HepG2 (cell line): Measurements from ENCODE around the gene FAM20A. TPM values are rescaled to one million over a fixed set of nuclear protein-coding genes. Genes with fewer than 3 reads are reported as not detected.

Experiments used
- ARHGAP35 ChIP-seq: sonication (generic); formaldehyde crosslinking; IDR thresholded peaks from 2 replicates; pipeline ENCODE4 v1.9.0; 2022; ENCODE audit warnings: mild to moderate bottlenecking, inconsistent platforms, moderate library complexity, missing genetic modification reagents, borderline replicate concordance
- ERF ChIP-seq: IDR thresholded peaks from 2 replicates; pipeline ENCODE4 v1.6.1; 2018; ENCODE audit warnings: missing biosample characterization, missing genetic modification reagents
- FOXP1 ChIP-seq, 2 experiments: fragments of 450-650 bp in 1 of 2; IDR thresholded peaks; 2 replicates each; pipeline ENCODE4 v1.6.1; 2017 to 2018; ENCODE audit warnings: antibody characterized with exemption in 1 of 2
- SMC3 ChIP-seq: IDR thresholded peaks from 2 replicates; pipeline ENCODE4 v1.6.1; 2011; ENCODE audit warnings: low read length, improper control_type of control experiment
- TEAD2 ChIP-seq: sonication (generic); formaldehyde crosslinking; IDR thresholded peaks from 2 replicates; pipeline ENCODE4 v1.9.0; 2021; ENCODE audit warnings: missing genetic modification reagents
- TGIF2 ChIP-seq: IDR thresholded peaks from 2 replicates; pipeline ENCODE4 v1.6.1; 2016; ENCODE audit warnings: control low read depth, missing compliant biosample characterization
- ZNF460 ChIP-seq: sonication (generic); formaldehyde crosslinking; IDR thresholded peaks from 2 replicates; pipeline ENCODE4 v1.5.1; 2020; ENCODE audit warnings: missing genetic modification reagents, mild to moderate bottlenecking, borderline replicate concordance
- ZNF644 ChIP-seq: IDR thresholded peaks from 2 replicates; pipeline ENCODE4 v1.6.1; 2016; ENCODE audit warnings: low read depth
- polyA plus RNA-seq, 8 experiments: library from polyadenylated mRNA; depleted of rRNA in 3 of 8; stranded (reverse) in 7 of 8; unstranded in 1 of 8; fragments of >200 nt; fragmentation: Illumina TruSeq in 4 of 8; extraction: Trizol in 4 of 8; gene quantifications; 2 replicates each; pipeline versions ENCODE4 v1.2.1 to v1.2.3, GENCODE V29; 2011 to 2016; ENCODE audit warnings: low read depth in 4 of 8, missing spikeins in 1 of 8, mixed read lengths in 1 of 8; ENCODE audit not compliant: insufficient read depth in 1 of 8
- total RNA-seq, 5 experiments: library from RNA; depleted of rRNA; stranded (reverse); fragments of >200 nt; fragmentation: Illumina TruSeq; extraction: Trizol; gene quantifications; 2 replicates each; pipeline ENCODE4 v1.2.3, GENCODE V29; 2016; ENCODE audit warnings: low read depth in 1 of 5
- TF ChIP-seq, protein P1 (sequence below): sonication (generic); formaldehyde crosslinking; IDR thresholded peaks from 2 replicates; pipeline ENCODE4 v1.4.0; 2020; ENCODE audit warnings: mild to moderate bottlenecking, missing genetic modification reagents
- TF ChIP-seq, protein P2 (sequence below): sonication (generic); formaldehyde crosslinking; IDR thresholded peaks from 2 replicates; pipeline ENCODE4 v1.4.0; 2020; ENCODE audit warnings: missing genetic modification reagents
- TF ChIP-seq, protein P3 (sequence below): sonication (generic); formaldehyde crosslinking; conservative IDR thresholded peaks from 2 replicates; pipeline ENCODE4 v1.4.0; 2020; ENCODE audit warnings: mild to moderate bottlenecking, missing genetic modification reagents, moderate library complexity
- TF ChIP-seq, protein P4 (sequence below): sonication (generic); formaldehyde crosslinking; IDR thresholded peaks from 2 replicates; pipeline ENCODE4 v1.4.0; 2020; ENCODE audit warnings: missing genetic modification reagents; ENCODE audit errors: not compliant biosample characterization
- TF ChIP-seq, protein P5 (sequence below): sonication (generic); formaldehyde crosslinking; IDR thresholded peaks from 2 replicates; pipeline ENCODE4 v1.9.0; 2021; ENCODE audit warnings: missing genetic modification reagents, borderline replicate concordance
- TF ChIP-seq, protein P6 (sequence below): IDR thresholded peaks from 2 replicates; pipeline ENCODE4 v1.6.1; 2016
- TF ChIP-seq, protein P7 (sequence below): sonication (generic); formaldehyde crosslinking; IDR thresholded peaks from 2 replicates; pipeline ENCODE4 v1.4.0; 2020; ENCODE audit warnings: missing genetic modification reagents, borderline replicate concordance

Gene FAM20A
- total and polyA plus RNA-seq, 2 of the 13 experiments (the other 11 are each of a cell fraction or from before 2014, with no cell fraction given), result 9.3 to 20.7 TPM

DNA sequence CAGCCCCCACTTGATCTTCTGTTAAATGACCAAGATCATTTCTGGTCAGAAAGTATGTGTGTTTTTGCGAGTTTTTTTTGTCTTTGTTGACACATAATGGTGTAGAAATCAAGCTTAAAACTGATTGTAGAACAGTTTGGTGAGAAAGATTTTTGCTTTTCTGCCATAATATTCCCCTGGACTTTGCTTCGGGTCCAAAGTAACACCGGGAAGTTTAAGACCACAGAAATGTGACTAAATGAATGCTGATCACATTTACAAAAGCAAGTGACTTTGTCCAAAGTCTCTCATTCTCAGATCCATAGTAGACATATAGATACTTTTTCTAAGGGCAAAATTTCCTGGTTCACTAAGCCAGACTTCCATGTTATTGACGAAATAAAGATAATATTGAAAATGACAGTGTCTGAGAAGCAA lies 2.6 kb downstream of the FAM20A start (continued):
- TF ChIP-seq, protein P1, sequence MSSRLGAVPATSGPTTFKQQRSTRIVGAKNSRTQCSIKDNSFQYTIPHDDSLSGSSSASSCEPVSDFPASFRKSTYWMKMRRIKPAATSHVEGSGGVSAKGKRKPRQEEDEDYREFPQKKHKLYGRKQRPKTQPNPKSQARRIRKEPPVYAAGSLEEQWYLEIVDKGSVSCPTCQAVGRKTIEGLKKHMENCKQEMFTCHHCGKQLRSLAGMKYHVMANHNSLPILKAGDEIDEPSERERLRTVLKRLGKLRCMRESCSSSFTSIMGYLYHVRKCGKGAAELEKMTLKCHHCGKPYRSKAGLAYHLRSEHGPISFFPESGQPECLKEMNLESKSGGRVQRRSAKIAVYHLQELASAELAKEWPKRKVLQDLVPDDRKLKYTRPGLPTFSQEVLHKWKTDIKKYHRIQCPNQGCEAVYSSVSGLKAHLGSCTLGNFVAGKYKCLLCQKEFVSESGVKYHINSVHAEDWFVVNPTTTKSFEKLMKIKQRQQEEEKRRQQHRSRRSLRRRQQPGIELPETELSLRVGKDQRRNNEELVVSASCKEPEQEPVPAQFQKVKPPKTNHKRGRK (CRISPR knock-in tag), result no peak
- TF ChIP-seq ZNF644 (CRISPR knock-in tag) (no peak), ARHGAP35 (CRISPR knock-in tag) (no peak), FOXP1 (IDR thresholded peaks at IDR 0.05) (no peak), FOXP1 (CRISPR knock-in tag; IDR thresholded peaks at IDR 0.05) (0 out of 2 replicates have a peak, but pooled peaks have one; percentile 3), TGIF2 (CRISPR knock-in tag) (no peak), ERF (CRISPR knock-in tag) (0 out of 2 replicates have a peak, but pooled peaks have one; percentile 21), TEAD2 (CRISPR knock-in tag) (no peak), ZNF460 (CRISPR knock-in tag) (no peak), SMC3 (no peak)
- TF ChIP-seq, protein P2, sequence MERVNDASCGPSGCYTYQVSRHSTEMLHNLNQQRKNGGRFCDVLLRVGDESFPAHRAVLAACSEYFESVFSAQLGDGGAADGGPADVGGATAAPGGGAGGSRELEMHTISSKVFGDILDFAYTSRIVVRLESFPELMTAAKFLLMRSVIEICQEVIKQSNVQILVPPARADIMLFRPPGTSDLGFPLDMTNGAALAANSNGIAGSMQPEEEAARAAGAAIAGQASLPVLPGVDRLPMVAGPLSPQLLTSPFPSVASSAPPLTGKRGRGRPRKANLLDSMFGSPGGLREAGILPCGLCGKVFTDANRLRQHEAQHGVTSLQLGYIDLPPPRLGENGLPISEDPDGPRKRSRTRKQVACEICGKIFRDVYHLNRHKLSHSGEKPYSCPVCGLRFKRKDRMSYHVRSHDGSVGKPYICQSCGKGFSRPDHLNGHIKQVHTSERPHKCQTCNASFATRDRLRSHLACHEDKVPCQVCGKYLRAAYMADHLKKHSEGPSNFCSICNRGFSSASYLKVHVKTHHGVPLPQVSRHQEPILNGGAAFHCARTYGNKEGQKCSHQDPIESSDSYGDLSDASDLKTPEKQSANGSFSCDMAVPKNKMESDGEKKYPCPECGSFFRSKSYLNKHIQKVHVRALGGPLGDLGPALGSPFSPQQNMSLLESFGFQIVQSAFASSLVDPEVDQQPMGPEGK (CRISPR knock-in tag), result no peak; the same call in 1 of the 2 replicates
- TF ChIP-seq, protein P3, sequence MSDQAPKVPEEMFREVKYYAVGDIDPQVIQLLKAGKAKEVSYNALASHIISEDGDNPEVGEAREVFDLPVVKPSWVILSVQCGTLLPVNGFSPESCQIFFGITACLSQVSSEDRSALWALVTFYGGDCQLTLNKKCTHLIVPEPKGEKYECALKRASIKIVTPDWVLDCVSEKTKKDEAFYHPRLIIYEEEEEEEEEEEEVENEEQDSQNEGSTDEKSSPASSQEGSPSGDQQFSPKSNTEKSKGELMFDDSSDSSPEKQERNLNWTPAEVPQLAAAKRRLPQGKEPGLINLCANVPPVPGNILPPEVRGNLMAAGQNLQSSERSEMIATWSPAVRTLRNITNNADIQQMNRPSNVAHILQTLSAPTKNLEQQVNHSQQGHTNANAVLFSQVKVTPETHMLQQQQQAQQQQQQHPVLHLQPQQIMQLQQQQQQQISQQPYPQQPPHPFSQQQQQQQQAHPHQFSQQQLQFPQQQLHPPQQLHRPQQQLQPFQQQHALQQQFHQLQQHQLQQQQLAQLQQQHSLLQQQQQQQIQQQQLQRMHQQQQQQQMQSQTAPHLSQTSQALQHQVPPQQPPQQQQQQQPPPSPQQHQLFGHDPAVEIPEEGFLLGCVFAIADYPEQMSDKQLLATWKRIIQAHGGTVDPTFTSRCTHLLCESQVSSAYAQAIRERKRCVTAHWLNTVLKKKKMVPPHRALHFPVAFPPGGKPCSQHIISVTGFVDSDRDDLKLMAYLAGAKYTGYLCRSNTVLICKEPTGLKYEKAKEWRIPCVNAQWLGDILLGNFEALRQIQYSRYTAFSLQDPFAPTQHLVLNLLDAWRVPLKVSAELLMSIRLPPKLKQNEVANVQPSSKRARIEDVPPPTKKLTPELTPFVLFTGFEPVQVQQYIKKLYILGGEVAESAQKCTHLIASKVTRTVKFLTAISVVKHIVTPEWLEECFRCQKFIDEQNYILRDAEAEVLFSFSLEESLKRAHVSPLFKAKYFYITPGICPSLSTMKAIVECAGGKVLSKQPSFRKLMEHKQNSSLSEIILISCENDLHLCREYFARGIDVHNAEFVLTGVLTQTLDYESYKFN (CRISPR knock-in tag), result peak; percentile 77
- TF ChIP-seq, protein P4, sequence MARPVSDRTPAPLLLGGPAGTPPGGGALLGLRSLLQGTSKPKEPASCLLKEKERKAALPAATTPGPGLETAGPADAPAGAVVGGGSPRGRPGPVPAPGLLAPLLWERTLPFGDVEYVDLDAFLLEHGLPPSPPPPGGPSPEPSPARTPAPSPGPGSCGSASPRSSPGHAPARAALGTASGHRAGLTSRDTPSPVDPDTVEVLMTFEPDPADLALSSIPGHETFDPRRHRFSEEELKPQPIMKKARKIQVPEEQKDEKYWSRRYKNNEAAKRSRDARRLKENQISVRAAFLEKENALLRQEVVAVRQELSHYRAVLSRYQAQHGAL (CRISPR knock-in tag), result no peak
- TF ChIP-seq, protein P5, sequence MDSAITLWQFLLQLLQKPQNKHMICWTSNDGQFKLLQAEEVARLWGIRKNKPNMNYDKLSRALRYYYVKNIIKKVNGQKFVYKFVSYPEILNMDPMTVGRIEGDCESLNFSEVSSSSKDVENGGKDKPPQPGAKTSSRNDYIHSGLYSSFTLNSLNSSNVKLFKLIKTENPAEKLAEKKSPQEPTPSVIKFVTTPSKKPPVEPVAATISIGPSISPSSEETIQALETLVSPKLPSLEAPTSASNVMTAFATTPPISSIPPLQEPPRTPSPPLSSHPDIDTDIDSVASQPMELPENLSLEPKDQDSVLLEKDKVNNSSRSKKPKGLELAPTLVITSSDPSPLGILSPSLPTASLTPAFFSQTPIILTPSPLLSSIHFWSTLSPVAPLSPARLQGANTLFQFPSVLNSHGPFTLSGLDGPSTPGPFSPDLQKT (CRISPR knock-in tag), result no peak
- TF ChIP-seq, protein P6, sequence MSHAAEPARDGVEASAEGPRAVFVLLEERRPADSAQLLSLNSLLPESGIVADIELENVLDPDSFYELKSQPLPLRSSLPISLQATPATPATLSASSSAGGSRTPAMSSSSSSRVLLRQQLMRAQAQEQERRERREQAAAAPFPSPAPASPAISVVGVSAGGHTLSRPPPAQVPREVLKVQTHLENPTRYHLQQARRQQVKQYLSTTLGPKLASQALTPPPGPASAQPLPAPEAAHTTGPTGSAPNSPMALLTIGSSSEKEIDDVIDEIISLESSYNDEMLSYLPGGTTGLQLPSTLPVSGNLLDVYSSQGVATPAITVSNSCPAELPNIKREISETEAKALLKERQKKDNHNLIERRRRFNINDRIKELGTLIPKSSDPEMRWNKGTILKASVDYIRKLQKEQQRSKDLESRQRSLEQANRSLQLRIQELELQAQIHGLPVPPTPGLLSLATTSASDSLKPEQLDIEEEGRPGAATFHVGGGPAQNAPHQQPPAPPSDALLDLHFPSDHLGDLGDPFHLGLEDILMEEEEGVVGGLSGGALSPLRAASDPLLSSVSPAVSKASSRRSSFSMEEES (CRISPR knock-in tag), result 0 out of 2 replicates have a peak, but pooled peaks have one; percentile 15
- TF ChIP-seq, protein P7, sequence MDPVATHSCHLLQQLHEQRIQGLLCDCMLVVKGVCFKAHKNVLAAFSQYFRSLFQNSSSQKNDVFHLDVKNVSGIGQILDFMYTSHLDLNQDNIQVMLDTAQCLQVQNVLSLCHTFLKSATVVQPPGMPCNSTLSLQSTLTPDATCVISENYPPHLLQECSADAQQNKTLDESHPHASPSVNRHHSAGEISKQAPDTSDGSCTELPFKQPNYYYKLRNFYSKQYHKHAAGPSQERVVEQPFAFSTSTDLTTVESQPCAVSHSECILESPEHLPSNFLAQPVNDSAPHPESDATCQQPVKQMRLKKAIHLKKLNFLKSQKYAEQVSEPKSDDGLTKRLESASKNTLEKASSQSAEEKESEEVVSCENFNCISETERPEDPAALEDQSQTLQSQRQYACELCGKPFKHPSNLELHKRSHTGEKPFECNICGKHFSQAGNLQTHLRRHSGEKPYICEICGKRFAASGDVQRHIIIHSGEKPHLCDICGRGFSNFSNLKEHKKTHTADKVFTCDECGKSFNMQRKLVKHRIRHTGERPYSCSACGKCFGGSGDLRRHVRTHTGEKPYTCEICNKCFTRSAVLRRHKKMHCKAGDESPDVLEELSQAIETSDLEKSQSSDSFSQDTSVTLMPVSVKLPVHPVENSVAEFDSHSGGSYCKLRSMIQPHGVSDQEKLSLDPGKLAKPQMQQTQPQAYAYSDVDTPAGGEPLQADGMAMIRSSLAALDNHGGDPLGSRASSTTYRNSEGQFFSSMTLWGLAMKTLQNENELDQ (CRISPR knock-in tag), result no peak
